GM15510 (cell line): Measurements from ENCODE around the gene MAB21L3.

Experiments
- POLR2A ChIP-seq: IDR thresholded peaks from 3 replicates; pipeline ENCODE4 v1.6.1; 2011; ENCODE audit warnings: borderline replicate concordance; ENCODE audit not compliant: insufficient read length; ENCODE audit errors: extremely low read depth

The MAB21L3 gene

GRCh38 chr1:116150368-116150767 is 39.2 kb downstream of the MAB21L3 start:
- TF ChIP-seq POLR2A, result no peak

DNA sequence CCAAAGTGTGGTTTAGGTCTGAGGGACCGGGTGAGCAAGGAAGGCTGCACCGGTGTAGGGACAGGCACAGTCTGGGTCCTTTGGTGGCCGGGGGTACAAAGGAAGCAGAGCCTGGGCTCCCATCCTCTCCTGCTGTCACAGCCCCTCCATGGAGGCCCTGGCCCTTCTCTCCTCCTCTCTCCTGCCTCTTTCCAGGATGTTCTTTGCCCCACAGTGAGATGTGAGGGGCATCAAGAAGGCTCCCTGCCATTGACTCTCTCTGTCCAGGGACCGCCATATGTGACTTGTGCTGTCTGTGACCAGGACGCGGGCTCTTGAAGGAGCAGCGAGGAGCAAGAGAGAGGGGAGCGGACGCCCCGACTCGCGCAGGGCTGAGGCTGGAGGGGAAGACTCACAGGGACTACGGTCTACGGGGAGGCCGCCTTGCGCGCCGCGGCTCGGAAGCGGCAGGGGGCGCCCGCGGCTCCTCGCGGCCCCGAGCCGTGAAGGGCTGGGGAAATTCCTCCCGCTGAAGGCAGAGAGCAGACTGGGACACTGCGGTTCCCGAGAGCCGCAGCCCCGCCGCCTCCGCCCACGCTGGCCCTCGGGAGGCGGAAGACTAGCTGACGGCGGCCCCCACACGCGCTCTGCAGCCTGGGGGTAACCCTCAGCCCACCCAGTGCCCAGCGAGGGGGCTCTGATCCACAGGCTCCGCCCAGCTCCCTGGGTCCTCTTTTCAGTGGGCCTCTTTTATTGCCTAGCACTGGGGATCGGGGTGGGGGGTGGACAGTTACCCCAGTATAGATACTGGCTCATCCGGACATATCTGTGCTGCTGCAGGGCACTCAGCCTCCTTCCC is 40.8 kb downstream of the MAB21L3 start:
- no peak for TF ChIP-seq POLR2A

DNA sequence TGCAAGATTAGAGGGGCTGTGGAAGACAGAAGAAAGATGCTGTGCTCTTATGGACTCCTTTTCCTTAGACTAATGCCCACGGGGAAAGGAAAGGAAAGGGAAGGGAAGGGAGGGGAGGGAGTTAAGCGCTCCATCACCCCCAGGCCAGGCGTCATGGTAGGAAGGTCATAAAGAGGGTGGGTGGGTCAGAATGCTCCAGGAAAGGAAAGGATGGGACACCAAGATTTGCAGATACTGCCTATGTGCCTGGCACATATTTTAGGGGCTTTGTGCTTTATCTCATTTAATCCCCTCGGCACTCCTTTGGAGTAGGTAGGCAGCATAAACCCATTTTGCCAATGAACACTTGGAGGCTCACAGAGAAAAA is 41.4 kb downstream of the MAB21L3 start:
- no peak for TF ChIP-seq POLR2A

DNA sequence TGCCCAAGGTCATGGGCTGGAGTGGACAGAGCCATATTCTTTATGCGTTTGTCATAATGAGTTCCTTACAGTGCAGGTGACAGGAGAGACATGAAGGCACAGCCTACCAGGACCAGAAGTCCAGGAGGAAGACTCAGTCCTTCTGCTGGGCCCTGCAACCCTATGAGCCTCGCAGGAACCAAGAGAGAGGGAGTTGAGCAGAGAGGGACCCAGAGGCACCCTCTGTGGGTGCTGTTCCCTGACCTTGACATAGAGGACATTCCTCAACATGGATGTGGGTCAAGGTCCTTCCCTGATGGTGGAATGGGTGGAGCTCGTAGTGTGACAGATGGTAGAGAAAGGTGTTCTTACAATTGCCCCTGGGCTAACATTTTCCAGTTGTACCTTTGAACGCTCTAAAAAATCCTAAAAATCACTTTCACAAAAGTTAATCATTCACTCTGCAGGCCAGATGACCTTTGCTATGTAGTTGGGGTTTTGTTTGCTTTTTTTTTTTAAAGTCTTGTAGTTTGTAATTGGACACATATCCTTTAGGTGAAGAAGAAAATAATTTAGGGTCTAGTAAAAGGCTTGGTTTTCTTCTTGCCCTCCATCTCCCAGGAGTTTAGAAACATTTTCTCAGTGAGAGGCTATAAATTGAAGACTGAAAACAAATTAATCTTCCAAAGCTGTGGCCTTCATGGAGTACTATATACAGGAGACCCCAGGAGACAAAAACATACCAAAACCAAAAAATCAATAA is 41.9 kb downstream of the MAB21L3 start:
- TF ChIP-seq POLR2A, result no peak

- TF ChIP-seq POLR2A, result no peak
Observed at GRCh38 chr1:116153692-116154031, 42.5 kb downstream of the MAB21L3 start.

- TF ChIP-seq POLR2A, result no peak
Observed at GRCh38 chr1:116154536-116154935, 43.3 kb downstream of the MAB21L3 start.

- no peak for TF ChIP-seq POLR2A
Observed at GRCh38 chr1:116157096-116157495, 45.9 kb downstream of the MAB21L3 start.

DNA sequence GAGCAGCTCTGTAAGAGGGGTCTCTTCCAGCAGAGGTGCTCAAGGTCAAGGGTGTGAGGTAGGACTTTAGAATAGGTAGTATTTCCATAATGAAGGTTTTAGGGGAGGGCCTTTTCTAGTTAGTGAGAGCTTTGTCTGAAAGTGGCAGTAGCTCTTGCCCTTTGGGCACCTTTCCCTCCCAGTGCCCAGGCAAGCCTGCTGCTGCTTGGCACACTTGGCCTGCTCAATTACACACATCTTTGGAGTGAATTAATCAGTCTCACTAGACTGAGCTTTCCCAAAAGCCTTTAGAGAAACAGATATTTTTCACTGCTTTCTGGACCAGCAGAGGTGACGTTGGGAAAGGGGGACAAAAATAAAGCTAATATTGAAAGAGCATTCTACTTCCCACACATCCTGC is 48.0 kb downstream of the MAB21L3 start:
- TF ChIP-seq POLR2A, result no peak

GRCh38 chr1:116159611-116160010 is 48.4 kb downstream of the MAB21L3 start:
- TF ChIP-seq POLR2A, result no peak

DNA sequence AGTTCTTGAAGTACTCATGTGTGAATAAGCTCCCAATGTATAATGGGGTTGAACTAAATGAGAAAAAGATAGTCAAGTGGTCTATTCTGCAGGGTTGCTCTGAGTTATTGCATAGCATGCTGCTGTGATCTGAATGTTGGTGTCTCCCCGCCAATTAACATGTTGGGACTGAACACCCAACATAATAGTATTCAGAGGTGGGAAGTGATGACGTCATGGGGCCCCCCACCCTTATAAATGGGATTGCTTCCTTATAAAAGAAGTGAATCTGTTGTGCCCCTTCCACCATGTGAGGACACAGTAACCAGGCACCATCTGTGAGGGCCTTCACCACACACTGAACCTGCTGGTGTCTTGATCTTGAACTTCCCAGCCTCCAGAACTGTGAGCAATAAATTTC is 50.2 kb downstream of the MAB21L3 start:
- no peak for TF ChIP-seq POLR2A

GRCh38 chr1:116161877-116162390 is 50.7 kb downstream of the MAB21L3 start:
- TF ChIP-seq POLR2A, result no peak

- no peak for TF ChIP-seq POLR2A
Observed at GRCh38 chr1:116163533-116163932, 52.3 kb downstream of the MAB21L3 start.

- no peak for TF ChIP-seq POLR2A
Observed at GRCh38 chr1:116164150-116164549, 53.0 kb downstream of the MAB21L3 start.

GRCh38 chr1:116164604-116165368 is 53.6 kb downstream of the MAB21L3 start:
- no peak for TF ChIP-seq POLR2A

DNA sequence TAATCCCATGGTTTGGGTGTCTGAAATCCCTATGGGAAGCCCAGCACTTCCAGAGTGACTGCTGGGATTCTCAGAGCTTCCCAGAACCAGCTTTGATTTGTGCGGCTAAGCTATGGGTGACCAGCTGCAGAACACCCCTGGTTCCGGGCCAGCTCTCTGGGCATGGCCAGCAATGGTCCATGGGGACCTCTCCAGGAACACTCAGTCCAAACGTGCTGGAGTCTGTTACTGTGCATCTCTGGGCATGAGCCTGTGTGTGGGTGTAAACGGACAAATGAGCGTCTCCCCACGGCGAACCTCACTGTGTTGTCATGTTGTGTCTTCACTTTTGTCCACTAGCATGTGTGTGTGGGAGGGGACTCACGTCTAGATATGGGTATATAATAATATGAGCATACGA is 54.4 kb downstream of the MAB21L3 start:
- no peak for TF ChIP-seq POLR2A
